ENCODE results near the gene AGBL3.

- TF ChIP-seq, protein P1, sequence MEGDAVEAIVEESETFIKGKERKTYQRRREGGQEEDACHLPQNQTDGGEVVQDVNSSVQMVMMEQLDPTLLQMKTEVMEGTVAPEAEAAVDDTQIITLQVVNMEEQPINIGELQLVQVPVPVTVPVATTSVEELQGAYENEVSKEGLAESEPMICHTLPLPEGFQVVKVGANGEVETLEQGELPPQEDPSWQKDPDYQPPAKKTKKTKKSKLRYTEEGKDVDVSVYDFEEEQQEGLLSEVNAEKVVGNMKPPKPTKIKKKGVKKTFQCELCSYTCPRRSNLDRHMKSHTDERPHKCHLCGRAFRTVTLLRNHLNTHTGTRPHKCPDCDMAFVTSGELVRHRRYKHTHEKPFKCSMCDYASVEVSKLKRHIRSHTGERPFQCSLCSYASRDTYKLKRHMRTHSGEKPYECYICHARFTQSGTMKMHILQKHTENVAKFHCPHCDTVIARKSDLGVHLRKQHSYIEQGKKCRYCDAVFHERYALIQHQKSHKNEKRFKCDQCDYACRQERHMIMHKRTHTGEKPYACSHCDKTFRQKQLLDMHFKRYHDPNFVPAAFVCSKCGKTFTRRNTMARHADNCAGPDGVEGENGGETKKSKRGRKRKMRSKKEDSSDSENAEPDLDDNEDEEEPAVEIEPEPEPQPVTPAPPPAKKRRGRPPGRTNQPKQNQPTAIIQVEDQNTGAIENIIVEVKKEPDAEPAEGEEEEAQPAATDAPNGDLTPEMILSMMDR (IDR thresholded peaks at IDR 0.05) = no peak
- TF ChIP-seq POLR2A (IDR thresholded peaks at IDR 0.05) (no peak), EP300 (IDR thresholded peaks at IDR 0.05) (no peak)
Measured at GRCh38 chr7:135164357-135165061, 178.2 kb downstream of the AGBL3 start.

Data from ovary (tissue), 3 donors.